Brain microvascular endothelial cell (primary cell): ENCODE measurements around the gene FOXP2.
"Not testable (repeated sequence)": the region's sequence is repeated elsewhere in the genome, so short reads cannot be mapped to it uniquely, and the experiment has no call there.

Source experiments
- DNase-seq: peaks from one replicate; pipeline ENCODE4 v3.0.0-alpha.2; 2020
- H3K27ac ChIP-seq: fragments of 250-450 bp; sonication (Bioruptor Pico); 2 replicates; pipeline ENCODE4 v1.5.1; 2020; ENCODE audit warnings: mild to moderate bottlenecking, moderate library complexity
- H3K27me3 ChIP-seq: fragments of 250-450 bp; sonication (Bioruptor Pico); replicated peaks from 2 replicates; pipeline ENCODE4 v1.5.1; 2020; ENCODE audit warnings: mild to moderate bottlenecking
- H3K36me3 ChIP-seq: fragments of 250-450 bp; sonication (Bioruptor Pico); replicated peaks from 2 replicates; pipeline ENCODE4 v1.5.1; 2020; ENCODE audit warnings: mild to moderate bottlenecking
- H3K4me3 ChIP-seq: 2 replicates; pipeline ENCODE4 v1.5.1; 2011; ENCODE audit warnings: low read depth, mild to moderate bottlenecking, control low read depth, low read length, moderate library complexity
- in situ Hi-C: cut with HindIII; loops from 2 replicates; pipeline ENCODE4 v1.10.0; 2017; ENCODE audit warnings: low sequenced_read_pairs, low pct_ligation_motif_present
- TF ChIP-seq, protein P1 (sequence below): IDR thresholded peaks from 2 replicates; pipeline ENCODE4 v1.5.1; 2011; ENCODE audit warnings: low read depth, mild to moderate bottlenecking, moderate library complexity, low read length, control low read depth, inconsistent platforms; ENCODE audit errors: missing control alignments

FOXP2 gene

DNA sequence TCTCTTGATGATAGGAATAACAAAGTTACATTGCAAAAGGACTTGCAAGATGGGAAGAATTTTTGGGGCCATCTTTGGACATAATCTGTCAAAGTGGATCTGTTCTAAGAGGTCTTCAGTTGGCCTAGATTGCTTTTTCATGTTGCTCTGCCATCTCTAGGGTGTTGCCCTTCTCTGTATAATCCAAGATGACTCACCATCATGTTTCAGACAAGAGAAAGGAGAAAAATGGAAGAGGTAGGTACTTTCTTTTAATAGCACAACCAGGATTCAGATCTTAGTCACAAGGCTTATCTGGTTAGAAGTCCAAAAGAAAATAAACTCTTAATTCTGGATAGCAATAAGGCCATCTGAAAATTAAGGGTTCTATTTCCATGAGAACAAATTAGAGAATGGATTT lies 38.7 kb upstream of the FOXP2 start:
- TF ChIP-seq, protein P1, sequence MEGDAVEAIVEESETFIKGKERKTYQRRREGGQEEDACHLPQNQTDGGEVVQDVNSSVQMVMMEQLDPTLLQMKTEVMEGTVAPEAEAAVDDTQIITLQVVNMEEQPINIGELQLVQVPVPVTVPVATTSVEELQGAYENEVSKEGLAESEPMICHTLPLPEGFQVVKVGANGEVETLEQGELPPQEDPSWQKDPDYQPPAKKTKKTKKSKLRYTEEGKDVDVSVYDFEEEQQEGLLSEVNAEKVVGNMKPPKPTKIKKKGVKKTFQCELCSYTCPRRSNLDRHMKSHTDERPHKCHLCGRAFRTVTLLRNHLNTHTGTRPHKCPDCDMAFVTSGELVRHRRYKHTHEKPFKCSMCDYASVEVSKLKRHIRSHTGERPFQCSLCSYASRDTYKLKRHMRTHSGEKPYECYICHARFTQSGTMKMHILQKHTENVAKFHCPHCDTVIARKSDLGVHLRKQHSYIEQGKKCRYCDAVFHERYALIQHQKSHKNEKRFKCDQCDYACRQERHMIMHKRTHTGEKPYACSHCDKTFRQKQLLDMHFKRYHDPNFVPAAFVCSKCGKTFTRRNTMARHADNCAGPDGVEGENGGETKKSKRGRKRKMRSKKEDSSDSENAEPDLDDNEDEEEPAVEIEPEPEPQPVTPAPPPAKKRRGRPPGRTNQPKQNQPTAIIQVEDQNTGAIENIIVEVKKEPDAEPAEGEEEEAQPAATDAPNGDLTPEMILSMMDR = no peak
- H3K36me3 ChIP-seq = no peaks in the 10 kb centered on the region
- in situ Hi-C loops = no loop called here
- DNase-seq = no peak
- H3K4me3 ChIP-seq = no peak overlapping the region
- H3K27me3 ChIP-seq = no peaks in the 10 kb centered on the region
- no peak overlapping the region for H3K27ac ChIP-seq

DNA sequence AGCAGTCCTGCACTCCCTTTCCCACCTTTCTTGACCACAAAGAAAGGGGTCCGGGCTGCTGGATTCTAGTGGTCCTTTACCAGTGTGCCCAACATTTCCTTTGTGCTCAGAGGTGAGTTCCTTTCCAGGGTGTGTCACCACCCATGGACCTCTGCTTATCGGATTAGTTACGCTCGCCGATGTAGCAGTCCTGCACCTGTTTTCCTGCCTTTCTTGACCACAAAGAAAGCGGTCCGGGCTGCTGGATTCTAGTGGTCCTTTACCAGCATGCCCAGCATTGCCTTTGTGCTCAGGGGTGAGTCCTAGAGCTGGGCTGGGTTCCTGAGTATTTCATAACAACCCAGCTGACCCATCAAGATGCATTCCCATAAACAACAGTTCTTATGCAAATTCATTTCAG lies 30.7 kb upstream of the FOXP2 start:
- in situ Hi-C loops = not testable (repeated sequence)

DNA sequence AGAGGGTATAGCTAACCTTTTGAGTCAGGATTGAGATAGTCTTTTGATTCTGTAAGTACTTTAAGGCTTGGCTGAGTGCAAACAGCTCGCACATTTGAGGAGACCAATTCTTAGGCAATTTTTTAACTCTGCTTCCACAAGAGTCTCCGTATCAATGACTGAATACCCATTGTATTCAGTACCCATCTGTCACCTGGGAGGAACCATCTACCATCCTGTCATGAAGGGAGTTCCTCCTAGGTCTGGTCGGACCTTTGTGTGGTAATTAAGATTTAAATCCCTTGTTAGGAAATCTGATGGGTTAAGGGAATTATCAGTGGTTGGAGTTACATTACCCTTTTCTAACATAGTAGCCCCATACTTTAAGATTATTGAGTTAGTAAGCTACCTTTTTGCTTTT lies 30.3 kb upstream of the FOXP2 start:
- H3K36me3 ChIP-seq, H3K27me3 ChIP-seq, H3K27ac ChIP-seq, in situ Hi-C loops, DNase-seq, H3K4me3 ChIP-seq: not testable (repeated sequence)

More for the DNA sequence above, 30.7 kb upstream of the FOXP2 start:
- not testable (repeated sequence) for H3K27ac ChIP-seq, DNase-seq, H3K36me3 ChIP-seq, H3K4me3 ChIP-seq, H3K27me3 ChIP-seq

DNA sequence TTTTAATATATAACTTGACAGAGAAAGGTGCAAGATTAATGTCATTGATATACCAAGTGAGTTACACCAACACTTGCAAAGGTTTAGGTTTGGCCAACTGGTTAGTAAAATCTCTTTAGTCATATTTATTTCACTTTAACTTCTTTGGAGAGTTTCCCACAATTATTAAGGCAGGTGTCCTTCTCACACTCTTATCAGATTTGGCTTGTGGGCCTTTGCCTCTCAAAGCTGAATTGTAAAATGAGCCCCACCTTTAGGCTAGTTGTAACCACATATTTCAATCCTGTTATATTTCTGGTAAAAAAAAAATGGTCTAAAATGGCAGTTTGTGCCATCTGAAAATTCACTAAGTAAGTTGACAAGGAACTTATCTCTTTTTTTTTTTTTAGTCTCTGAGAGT lies 26.6 kb upstream of the FOXP2 start:
- Histone ChIP-seq H3K4me3 (no peak overlapping the region), H3K27me3 (no peaks in the 10 kb centered on the region), H3K36me3 (no peaks in the 10 kb centered on the region), H3K27ac (no peak overlapping the region)
- DNase-seq = no peak
- TF ChIP-seq, protein P1 = no peak
- in situ Hi-C loops = no loop called here

DNA sequence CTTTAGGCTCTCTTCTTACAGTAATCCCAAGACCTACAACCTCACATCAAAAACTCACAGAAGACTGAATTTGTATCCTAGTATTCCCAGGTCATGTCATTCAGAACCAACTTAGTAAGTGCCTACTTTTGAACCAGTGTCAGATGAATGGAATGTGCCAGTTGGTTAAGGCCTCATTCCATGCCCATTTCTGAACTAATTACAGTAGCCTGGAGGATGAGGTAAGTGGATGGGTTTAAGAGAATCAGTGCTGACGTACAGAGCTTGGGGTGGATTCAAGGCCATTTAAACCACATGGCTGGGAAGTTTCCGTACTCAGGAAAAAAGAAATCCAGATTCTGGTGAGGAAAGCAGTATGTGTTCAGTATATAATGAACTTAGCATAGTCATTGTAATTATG lies 21.9 kb upstream of the FOXP2 start:
- DNase-seq = peak; percentile 12
- Histone ChIP-seq H3K27me3 (no peaks in the 10 kb centered on the region), H3K4me3 (no peak overlapping the region), H3K27ac (no peak overlapping the region), H3K36me3 (no peaks in the 10 kb centered on the region)
- in situ Hi-C loops = no loop called here
- TF ChIP-seq, protein P1 = no peak

DNA sequence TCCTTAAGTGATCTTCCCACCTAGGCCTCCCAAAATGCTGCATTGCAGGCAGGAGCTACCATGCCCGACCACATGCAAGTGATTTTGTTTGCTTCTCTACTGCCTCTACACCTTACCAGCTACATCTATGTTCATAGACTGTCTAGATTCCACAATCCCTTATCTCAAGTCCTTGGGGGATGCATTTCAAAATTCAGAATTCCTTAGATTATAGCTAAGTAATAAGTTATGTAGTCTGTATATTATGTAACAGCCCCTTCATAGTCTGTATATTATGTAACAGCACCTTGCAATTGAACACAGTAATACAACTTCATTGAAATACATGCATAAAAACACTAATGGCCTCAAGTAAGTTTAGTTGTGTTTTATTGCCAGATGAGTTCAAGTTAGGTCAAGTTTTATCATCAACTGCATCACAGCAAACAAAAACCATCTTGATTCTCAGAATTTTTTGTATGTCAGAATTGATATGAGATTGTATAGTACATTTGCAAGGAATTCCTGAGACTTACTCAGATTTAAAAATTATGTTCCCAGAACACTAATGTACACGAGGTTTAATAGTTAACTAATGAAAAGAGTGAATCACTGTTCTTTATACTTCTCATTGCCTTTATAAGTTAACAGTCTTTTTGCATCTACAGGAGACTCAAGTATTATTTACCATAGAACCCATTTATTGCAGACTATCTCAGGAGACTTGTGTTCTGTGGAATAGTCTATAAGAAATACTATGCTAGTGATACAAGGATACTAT lies 11.6 kb upstream of the FOXP2 start:
- no peak for DNase-seq
- H3K4me3 ChIP-seq = no peak overlapping the region
- no peak overlapping the region for H3K27ac ChIP-seq
- in situ Hi-C loops = no loop called here
- TF ChIP-seq, protein P1 = no peak
- H3K36me3 ChIP-seq = no peaks in the 10 kb centered on the region
- no peaks in the 10 kb centered on the region for H3K27me3 ChIP-seq

DNA sequence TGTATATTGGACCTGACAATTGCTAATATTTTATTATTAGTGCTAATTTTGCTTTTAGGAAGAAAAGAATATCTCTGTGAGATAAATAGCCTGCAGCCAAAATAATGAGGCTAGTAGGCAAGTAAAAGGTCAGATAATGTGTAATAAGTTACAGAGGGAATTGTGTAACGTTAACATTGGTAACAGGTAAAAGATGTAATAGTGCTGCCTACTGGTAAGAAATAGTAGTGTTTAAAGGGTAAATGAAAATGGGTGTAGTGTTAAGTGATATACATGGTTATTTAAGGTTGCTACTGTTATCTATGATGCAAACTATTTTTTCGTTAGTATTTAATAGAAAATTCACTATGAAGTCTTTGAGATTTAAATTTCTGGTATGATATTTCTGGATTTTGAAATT lies 9.2 kb upstream of the FOXP2 start:
- TF ChIP-seq, protein P1 = peak; percentile 28
- no peak overlapping the region for H3K27ac ChIP-seq
- in situ Hi-C loops = no loop called here
- H3K4me3 ChIP-seq = no peak overlapping the region
- H3K27me3 ChIP-seq = no peaks in the 10 kb centered on the region
- no peak for DNase-seq
- H3K36me3 ChIP-seq = no peaks in the 10 kb centered on the region
